COR-L47 (cell line): Measurements from ENCODE around the gene UBE2L3.
A peak's percentile ranks its signal among the peaks of the same experiment; 100 is the strongest.
"Not testable (repeated sequence)": the region's sequence is repeated elsewhere in the genome, so short reads cannot be mapped to it uniquely, and the experiment has no call there.

Experiments used
- DNase-seq: peaks from one replicate; lab custom pipeline; 2025; lab: John Stamatoyannopoulos, UW

Gene UBE2L3

DNA sequence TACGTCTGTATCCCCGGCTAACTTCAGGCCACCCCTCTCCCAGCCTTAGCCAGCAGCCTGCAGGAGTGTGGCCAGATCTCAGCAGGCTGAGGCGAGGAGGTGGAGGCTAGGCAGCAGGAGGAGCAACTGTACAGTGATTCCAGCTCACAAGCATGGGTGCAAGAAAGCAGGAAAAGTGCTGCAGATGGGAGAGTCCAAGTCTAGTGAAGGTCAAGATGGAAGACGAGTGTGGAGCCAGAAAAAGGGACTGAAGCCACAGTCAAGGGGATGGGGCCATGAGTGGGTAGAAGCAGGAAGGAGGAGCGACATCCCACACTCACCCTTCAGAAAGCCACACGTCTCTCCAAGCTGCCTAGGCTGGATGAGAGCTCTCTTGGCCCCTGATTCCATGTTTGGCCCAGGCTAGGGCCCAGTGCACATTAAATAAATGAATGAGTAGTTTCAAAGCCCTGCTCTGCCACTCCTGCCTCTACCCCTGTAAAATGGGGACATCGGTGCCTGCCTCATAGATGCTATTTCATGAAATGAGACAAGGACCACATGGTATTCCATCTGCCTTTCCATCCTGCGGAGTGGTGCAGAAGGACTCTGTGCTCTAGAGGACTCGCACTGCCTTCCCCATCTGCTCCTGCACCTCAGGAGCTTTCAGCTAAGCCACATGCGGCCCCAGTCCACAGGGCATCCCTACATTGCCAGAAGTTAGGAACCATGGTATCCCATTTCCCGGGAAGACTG is 59.4 kb downstream of the UBE2L3 start:
- DNase-seq = no peak

DNA sequence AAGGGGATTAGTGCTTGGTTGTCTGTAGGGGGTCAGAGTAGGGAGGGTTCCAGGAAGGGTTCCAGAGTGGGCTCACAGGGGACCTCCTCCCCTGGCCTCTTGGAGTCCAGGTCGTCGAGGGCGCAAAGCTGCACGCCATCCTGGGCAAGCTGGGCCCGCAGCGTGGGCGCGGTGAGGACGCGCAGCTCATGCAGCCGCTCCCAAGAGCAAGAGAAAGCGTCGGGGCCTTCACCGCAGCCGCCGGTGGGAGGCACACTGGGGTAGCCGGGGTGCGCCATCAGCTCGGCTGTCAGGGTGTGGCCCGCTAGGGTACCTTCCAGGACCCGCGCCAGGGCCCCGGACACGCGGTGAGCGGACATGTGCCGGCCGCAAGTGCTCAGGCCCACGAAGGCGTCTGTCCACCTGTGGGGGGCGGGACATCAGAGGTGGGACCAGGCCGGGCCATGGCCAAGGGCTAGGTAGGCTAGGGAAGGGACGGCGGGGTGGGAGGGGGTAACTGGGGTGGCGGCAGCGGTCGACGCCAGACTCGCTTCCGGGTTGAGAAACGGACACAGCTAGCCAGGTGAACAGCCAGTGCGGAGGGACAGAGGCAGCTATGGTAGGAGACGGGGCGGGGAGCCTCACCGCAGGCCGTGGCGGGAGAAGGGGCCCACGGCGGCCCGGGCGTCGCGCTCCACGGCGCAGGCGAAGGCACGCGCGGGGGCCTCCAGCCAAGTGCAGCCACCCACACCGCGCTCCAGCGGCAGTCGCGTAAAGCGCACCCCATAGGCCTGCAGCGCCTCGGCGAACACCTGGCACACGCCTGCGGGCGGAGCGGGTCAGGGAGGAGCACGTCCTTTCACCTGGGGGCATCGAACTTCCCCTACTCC is 61.1 kb downstream of the UBE2L3 start:
- DNase-seq = no peak

DNA sequence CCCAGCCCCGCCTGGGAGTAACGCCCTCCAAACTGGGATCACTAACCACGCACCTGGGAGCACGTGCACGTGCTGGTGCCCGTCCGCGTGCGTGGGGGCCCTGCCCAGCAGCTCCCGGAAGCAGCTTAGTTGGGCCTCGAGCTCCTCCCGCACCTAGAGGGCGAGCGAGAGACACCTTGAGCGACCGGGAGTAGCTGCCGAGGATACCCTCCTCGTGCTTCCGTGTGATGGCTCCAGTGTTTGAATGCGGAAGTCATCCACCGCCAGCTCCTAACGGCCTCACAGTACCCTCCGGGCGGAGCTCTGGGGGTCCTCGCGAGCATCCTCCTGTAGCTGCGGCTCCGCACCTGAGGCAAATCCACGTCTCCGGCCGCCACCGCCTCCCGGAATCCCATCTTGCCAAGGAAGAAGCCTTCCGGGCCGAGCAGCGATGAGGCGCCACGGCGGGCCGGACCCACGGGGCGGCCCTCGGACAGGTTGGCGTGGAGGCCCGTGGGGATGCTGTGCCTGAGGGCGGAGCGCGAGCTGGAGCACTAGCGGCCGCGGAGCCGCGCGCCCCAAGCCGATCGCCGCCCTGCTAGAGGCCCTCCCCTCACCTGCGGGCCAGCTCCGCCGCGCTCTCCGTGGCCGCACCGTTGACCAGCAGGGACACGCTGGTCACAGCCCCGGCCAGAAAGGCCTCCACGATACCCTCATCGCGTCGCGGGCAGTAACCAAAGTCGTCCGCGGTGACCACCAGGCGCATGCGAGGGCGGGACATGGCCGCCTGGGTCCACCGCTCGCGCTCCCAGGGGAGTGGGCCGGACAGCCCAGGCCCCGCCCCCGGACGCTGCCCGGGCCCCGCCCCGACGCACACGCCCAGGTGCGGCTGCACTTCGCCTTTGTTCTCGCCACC is 62.0 kb downstream of the UBE2L3 start, which contains the start of gene YDJC:
YDJC (minus strand) TSS at position 768 of the 895 bp plus-strand sequence; CDS start at position 760, 8 bp downstream.
- DNase-seq = peak; percentile 91

- DNase-seq = no peak
These were observed 63.5 kb downstream of the UBE2L3 start for GRCh38 chr22:21631025-21631424.

- no peak for DNase-seq
These were observed 64.9 kb downstream of the UBE2L3 start, which contains the start of gene CCDC116 for GRCh38 chr22:21632237-21632895. Gene CCDC116 (plus strand): TSS chr22:21632760. CDS start chr22:21633182, 422 bp downstream.

- no peak for DNase-seq
These were observed 65.4 kb downstream of the UBE2L3 start for GRCh38 chr22:21632931-21633330.

DNA sequence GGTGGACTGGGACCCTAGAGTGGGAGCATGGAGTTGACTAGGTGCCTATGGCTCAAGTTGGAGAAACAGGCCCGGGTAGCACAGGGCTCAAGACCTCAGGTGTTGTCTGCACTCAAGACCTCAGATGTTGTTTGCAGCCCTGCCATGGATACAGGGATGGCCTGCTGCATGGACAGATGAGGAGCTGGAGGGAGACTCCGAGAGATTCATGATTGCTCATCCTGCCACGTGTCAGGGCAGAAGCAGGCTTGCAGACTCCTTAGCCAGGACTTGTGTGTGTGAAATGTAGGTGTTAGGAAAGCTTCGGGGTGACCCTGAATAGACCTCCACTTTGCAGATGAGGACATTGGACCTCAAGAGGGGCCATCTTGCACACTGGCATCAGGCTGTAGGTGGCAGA is 66.0 kb downstream of the UBE2L3 start:
- DNase-seq = no peak

GRCh38 chr22:21634081-21634480 is 66.6 kb downstream of the UBE2L3 start:
- no peak for DNase-seq

GRCh38 chr22:21634844-21635243 is 67.3 kb downstream of the UBE2L3 start:
- no peak for DNase-seq

GRCh38 chr22:21635771-21636510 is 68.4 kb downstream of the UBE2L3 start:
- DNase-seq = no peak

GRCh38 chr22:21636629-21637218 is 69.2 kb downstream of the UBE2L3 start:
- no peak for DNase-seq

GRCh38 chr22:21637450-21637849 is 69.9 kb downstream of the UBE2L3 start:
- DNase-seq = not testable (repeated sequence)

DNA sequence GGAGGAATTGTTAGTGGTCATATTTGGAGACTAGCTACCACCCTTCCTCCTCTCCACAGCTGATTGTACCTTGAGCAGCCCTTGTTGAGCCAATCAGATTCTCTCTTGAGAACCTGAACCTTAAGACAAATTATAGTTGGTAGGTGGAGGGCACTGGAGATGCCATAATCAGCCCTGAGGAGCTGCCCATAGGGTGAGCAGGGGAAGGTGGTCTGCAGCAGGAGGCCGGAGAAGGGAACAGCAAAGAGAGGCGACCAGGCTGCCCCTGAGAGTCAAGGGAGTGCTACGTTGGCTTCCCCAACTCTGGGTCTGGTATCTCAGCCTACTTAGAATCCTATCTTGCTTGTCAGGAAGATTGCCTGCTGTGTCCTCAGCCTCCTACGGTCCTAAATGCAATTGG is 71.8 kb downstream of the UBE2L3 start:
- no peak for DNase-seq

GRCh38 chr22:21640810-21641209 is 73.3 kb downstream of the UBE2L3 start:
- DNase-seq = no peak

GRCh38 chr22:21641417-21641788 is 73.9 kb downstream of the UBE2L3 start:
- no peak for DNase-seq

DNA sequence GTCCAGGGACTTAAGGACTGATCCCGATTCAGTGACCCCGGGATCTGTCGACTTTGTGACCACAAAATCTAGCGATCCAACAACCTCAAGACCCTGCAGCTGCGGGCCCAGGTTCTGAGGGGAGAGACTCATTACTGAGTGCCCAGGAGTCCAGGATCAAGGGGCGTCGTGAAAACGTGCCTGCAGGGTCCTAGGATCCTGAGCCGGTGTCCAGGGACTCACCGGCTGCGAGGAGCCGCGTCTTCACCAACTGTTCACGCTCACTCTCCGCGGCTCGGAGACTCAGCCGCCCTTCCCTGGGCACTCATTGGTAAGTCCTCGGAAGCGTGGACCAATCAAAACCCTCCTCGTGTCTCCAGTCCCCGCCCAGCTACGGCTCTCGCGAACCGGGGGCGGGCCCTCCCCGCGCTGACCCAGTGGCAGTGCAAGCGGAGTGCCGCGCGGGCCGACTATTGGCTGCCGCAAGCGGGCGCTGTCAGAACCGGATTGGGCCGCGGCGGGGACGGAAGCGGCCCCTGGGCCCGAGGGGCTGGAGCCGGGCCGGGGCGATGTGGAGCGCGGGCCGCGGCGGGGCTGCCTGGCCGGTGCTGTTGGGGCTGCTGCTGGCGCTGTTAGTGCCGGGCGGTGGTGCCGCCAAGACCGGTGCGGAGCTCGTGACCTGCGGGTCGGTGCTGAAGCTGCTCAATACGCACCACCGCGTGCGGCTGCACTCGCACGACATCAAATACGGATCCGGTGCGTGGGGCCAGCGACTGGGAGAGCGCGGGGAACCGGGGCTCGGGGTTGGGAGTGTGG is 74.5 kb downstream of the UBE2L3 start, which contains the start of gene SDF2L1:
SDF2L1 (plus strand) TSS at position 514 of the 795 bp plus-strand sequence; CDS start at position 549, 35 bp downstream.
- peak; percentile 98 for DNase-seq

DNA sequence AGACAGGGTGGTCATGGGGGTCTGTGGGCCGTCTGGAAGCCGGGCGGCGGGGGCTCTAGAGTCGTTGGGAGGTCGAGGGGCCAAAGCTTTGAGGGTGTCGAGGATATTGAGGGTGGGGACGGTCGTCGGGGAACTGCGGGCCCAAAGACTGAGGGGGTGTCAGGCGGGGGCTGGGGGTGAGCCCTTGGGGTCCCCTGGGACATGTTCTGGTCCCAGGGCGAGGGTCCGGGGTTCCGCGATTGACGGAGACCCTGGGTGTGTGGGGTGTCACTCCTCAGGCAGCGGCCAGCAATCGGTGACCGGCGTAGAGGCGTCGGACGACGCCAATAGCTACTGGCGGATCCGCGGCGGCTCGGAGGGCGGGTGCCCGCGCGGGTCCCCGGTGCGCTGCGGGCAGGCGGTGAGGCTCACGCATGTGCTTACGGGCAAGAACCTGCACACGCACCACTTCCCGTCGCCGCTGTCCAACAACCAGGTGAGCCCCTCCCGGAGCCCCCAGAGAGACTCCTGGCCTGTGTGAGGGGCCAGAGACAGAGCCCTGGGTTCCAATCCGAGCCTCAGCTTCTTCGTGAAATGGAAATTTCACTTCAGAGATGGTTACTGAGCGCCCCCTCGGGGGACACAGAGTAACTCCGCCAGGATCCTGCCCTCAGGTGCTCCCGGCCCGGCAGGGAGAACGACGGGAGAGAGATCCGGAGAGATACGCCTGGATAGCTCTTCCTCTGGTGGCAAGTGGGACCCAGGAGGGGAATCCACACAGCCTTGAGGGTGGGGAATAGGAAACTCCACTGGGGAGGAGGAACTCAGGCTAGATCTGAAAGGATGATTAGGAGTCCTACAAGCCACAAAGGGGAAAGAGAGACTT is 75.3 kb downstream of the UBE2L3 start:
- peak; percentile 80 for DNase-seq
